GM12801 (cell line): ENCODE results near the gene WDR86.

Source experiments
- CTCF ChIP-seq: IDR thresholded peaks from one replicate; pipeline ENCODE4 v1.5.1; 2011; ENCODE audit warnings: control low read depth; ENCODE audit not compliant: insufficient read length; ENCODE audit errors: extremely low read depth

WDR86 gene

GRCh38 chr7:151366880-151367222 is 43.0 kb downstream of the WDR86 start:
- no peak for TF ChIP-seq CTCF

GRCh38 chr7:151366166-151366879 is 43.5 kb downstream of the WDR86 start:
- no peak for TF ChIP-seq CTCF

- no peak for TF ChIP-seq CTCF
Observed at GRCh38 chr7:151363182-151363581, 46.7 kb downstream of the WDR86 start.

- TF ChIP-seq CTCF: no peak
Observed at GRCh38 chr7:151361193-151361959, 48.5 kb downstream of the WDR86 start.

GRCh38 chr7:151352512-151352911 is 57.3 kb downstream of the WDR86 start:
- no peak for TF ChIP-seq CTCF

GRCh38 chr7:151351967-151352366 is 57.9 kb downstream of the WDR86 start:
- TF ChIP-seq CTCF: no peak

GRCh38 chr7:151351027-151351426 is 58.8 kb downstream of the WDR86 start:
- no peak for TF ChIP-seq CTCF
